Astrocyte of the hippocampus (primary cell): ENCODE results near the gene CHTOP.
"Not testable (repeated sequence)": the region's sequence is repeated elsewhere in the genome, so short reads cannot be mapped to it uniquely, and the experiment has no call there.

Source experiments
- DNase-seq: peaks from one replicate; pipeline ENCODE4 v3.0.0; 2011; ENCODE audit warnings: low read depth, low spot score

Gene CHTOP

GRCh38 chr1:153633754-153634665 is at the start of gene CHTOP:
TSS of gene CHTOP (plus strand) at chr1:153634066. CDS start at chr1:153636589, 2,523 bp downstream.
- peak; percentile 99 for DNase-seq

- DNase-seq, result no peak
Observed at GRCh38 chr1:153585006-153585405, 48.9 kb upstream of the CHTOP start.

- no peak for DNase-seq
Observed at GRCh38 chr1:153586347-153586746, 47.5 kb upstream of the CHTOP start.

- no peak for DNase-seq
Observed at GRCh38 chr1:153587314-153587713, 46.6 kb upstream of the CHTOP start.

GRCh38 chr1:153588033-153588432 is 45.8 kb upstream of the CHTOP start:
- not testable (repeated sequence) for DNase-seq

GRCh38 chr1:153588482-153588881 is 45.4 kb upstream of the CHTOP start:
- no peak for DNase-seq

GRCh38 chr1:153592748-153593147 is 41.1 kb upstream of the CHTOP start:
- DNase-seq, result peak; percentile 58

GRCh38 chr1:153597206-153597605 is 36.7 kb upstream of the CHTOP start:
- DNase-seq, result no peak

GRCh38 chr1:153598309-153599172 is 35.3 kb upstream of the CHTOP start:
- DNase-seq, result peak; percentile 57

- DNase-seq, result no peak
Observed at GRCh38 chr1:153599847-153600246, 34.0 kb upstream of the CHTOP start.

GRCh38 chr1:153602749-153603148 is 31.1 kb upstream of the CHTOP start:
- DNase-seq, result no peak

- DNase-seq, result no peak
Observed at GRCh38 chr1:153606194-153606593, 27.7 kb upstream of the CHTOP start.

- DNase-seq, result no peak
Observed at GRCh38 chr1:153607381-153607780, 26.5 kb upstream of the CHTOP start.

- DNase-seq, result no peak
Observed at GRCh38 chr1:153608089-153608682, 25.7 kb upstream of the CHTOP start.

GRCh38 chr1:153608742-153609584 is 24.9 kb upstream of the CHTOP start:
- peak; percentile 93 for DNase-seq

GRCh38 chr1:153609585-153609907 is 24.3 kb upstream of the CHTOP start:
- no peak for DNase-seq

GRCh38 chr1:153610334-153610733 is 23.5 kb upstream of the CHTOP start:
- DNase-seq, result peak; percentile 25

- DNase-seq, result peak; percentile 28
Observed at GRCh38 chr1:153610811-153611301, 23.0 kb upstream of the CHTOP start.

GRCh38 chr1:153611356-153611755 is 22.5 kb upstream of the CHTOP start:
- no peak for DNase-seq

GRCh38 chr1:153612111-153612754 is 21.6 kb upstream of the CHTOP start:
- peak; percentile 56 for DNase-seq
